GM12873 (cell line): ENCODE measurements around the gene CD83.

Experiments
- CTCF ChIP-seq: IDR thresholded peaks from 2 replicates; pipeline ENCODE4 v1.5.1; 2012; ENCODE audit warnings: low read depth, mild to moderate bottlenecking, moderate library complexity, low read length, control low read depth; ENCODE audit not compliant: insufficient read depth; ENCODE audit errors: missing control alignments

The CD83 gene

GRCh38 chr6:14117158-14118090 is at the start of gene CD83:
TSS of gene CD83 (plus strand) at chr6:14117772. CDS start at chr6:14117812, 40 bp downstream.
- TF ChIP-seq CTCF, result peak; percentile 31

- no peak for TF ChIP-seq CTCF
These were observed 49.4 kb upstream of the CD83 start for GRCh38 chr6:14068133-14068532.

- TF ChIP-seq CTCF, result no peak
These were observed 48.9 kb upstream of the CD83 start for GRCh38 chr6:14068623-14069022.

- no peak for TF ChIP-seq CTCF
These were observed 47.1 kb upstream of the CD83 start for GRCh38 chr6:14070457-14070856.

- TF ChIP-seq CTCF, result no peak
These were observed 45.5 kb upstream of the CD83 start for GRCh38 chr6:14072084-14072483.

GRCh38 chr6:14074476-14075094 is 43.0 kb upstream of the CD83 start:
- no peak for TF ChIP-seq CTCF

GRCh38 chr6:14075095-14075503 is 42.5 kb upstream of the CD83 start:
- TF ChIP-seq CTCF, result no peak
